GM12892 (cell line): ENCODE results near the gene RXRG.

ENCODE experiments used
- POLR2A ChIP-seq: IDR thresholded peaks from 2 replicates; pipeline ENCODE4 v1.6.1; 2011; ENCODE audit warnings: low read depth, low read length, control low read depth
- POLR2AphosphoS5 ChIP-seq: IDR thresholded peaks from 2 replicates; pipeline ENCODE4 v1.6.1; 2011; ENCODE audit warnings: low read depth, low read length, control low read depth

GRCh38 chr1:165485716-165486115, 40.8 kb upstream of the RXRG start:
- no peak for TF ChIP-seq POLR2AphosphoS5
- TF ChIP-seq POLR2A: no peak
